Stromal cell of bone marrow (primary cell): ENCODE measurements around the gene SLC24A3.

Experiments used
- DNase-seq: peaks from one replicate; pipeline ENCODE4 v3.0.0-alpha.2; 2012; ENCODE audit warnings: low read depth

The SLC24A3 gene

GRCh38 chr20:19302714-19303113 lies 90.3 kb downstream of the SLC24A3 start:
- DNase-seq: no peak

DNA sequence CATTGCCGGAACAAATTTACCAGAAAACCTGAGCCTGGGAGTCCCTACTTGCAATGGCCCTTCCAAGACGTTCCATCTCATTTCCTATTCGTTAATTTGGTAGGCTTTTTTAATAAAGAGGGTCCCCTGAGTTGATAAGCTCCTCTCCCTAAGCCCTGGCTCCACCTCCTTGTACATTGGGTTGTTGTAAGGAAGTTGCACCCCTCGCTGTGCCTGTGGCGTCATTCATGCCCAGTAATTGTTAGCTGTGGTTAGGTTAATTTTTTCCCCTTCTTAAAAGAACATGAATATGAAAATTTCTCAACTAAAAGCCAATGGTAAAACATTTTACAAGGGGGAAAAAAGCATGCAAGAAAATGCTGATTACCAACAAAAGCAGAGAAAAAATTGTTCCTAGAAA lies 91.9 kb downstream of the SLC24A3 start:
- DNase-seq: no peak

DNA sequence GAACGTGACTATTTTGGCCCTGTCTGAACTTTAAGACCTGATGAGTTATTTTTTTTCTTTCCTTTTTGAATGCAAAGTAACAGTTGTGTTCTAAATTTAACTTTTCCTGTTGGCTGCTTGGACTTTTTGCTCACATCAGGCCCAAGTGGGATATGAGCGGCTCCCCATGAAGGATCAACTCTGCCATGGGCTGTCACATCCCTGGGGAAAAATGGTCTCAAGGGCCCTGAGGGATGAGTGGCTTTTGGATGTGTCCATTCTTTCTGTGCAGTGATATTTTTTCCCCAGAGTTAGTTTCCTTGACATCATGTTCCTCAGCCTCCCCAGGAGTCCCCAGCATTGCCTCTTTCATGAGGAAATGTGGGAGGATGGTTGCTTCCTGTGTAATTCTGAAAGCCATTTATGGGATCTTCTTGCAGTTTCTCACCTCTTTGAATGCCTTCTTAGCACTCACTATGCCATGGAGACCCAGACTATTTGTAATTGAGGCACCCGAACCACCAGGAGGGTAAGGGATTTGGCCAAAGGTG lies 92.5 kb downstream of the SLC24A3 start:
- no peak for DNase-seq

DNA sequence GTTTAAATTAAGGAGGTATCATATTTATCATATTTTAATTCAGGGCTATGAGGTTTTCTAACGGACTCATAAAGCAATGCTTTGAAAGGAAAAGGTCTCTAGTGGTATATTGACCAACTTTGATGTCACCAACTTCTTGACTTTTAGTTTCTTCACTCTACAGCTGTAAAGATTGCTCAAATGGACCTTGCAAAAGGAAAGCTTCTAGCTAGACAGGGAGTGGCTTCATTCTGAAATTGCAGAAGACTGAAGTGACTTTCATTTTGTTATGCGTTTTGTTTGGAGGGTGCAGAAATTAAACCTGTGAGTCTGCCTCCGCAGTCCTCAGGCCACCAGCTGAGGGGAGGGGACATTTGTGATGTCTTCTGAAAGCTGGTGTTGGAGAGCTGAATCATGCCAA lies 95.7 kb downstream of the SLC24A3 start:
- DNase-seq: no peak

- no peak for DNase-seq
These were observed 98.1 kb downstream of the SLC24A3 start for GRCh38 chr20:19310541-19310940.

DNA sequence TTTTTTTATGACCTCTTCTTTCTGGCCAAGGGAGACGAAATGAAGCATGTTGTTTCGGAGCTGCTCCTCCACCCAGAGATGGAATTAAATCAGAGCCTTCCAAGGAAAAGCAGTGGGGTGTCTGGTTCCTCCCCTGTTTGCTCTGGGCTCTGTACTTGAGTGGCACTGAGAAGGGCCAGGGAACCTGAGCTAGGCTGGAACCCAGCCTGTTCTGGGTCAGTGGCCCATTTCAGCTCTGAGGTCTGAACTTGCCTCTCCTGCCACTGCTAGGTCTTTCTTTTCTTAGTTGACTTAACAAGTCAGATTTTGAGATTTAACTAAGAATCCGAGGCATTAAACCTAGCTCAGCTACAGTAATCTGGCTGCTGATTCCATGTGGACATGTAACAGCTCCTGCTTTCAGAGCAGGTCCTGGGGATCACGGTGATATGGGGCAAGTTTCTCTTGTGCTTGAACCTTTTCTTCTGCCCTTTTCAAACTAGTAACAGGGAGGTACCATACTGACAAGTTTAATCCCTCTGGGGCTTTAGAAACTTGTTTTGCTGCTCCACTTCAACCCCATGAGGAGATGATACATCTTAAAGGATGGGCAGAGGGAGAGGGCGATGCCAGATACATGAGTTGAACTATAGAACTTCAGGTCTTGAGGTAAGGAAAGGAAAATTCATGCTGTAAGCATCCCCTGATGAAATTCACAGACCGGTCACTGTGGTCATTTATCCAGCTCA lies 101.1 kb downstream of the SLC24A3 start:
- no peak for DNase-seq

GRCh38 chr20:19314621-19315020 lies 102.2 kb downstream of the SLC24A3 start:
- no peak for DNase-seq

DNA sequence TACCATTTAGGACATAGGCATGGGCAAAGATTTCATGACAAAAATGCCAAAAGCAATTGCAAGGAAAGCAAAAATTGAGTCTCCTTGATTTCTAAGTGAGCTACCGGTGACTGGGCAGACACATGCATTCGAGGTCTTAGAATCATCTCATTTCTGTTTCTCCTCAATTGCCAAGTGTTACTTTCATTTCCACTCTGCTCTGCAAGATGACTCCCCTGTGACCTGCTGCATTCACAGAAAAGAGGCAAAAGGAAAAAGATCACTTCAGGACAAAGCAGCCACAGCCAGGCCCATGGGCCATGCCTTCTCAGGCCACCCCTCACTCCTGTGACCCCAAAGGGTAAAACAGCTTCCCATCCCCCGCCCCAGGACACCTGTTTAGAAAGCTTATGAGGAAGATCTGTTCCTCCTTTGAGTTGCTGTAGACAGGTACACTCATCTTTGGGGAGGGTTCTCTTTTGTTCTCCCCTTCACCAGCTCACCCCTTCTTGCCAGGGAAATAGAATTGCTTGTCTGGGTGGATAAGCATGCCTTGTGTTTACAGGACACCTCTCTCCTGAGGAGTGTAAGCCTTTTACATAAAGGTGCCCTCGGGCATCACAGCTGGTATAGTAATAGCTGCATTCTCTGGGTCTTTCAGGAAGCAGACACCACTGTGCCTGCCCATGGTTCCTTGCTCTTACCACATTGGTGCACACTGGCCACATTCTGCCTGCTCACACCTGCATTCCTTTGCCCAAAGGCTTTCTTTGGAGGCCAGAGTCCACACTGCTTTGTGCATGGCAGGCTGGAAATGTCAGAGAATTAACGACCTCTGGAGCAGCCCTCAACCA lies 105.0 kb downstream of the SLC24A3 start:
- no peak for DNase-seq

GRCh38 chr20:19318610-19319009 lies 106.2 kb downstream of the SLC24A3 start:
- DNase-seq: no peak

DNA sequence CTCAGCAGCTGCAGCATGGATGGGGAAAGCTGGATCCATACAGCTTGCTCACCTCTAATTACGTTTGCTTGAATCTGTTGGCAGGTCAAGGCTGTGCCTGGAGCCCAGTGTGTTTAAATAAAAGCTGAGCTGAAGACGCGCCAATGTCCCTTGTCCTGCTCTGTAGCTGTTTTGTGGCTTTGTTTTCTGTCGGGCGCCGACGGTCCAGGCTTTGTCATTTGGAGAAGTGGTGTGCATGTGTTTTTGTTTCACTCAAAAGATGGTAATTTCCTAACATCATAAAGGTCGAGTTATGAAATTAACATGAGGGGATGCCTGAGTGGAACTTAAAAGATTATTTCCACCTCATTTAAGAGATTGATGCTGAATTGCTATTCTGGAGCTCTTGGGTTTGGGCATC lies 107.6 kb downstream of the SLC24A3 start:
- DNase-seq: no peak

GRCh38 chr20:19321176-19321575 lies 108.7 kb downstream of the SLC24A3 start:
- DNase-seq: no peak

DNA sequence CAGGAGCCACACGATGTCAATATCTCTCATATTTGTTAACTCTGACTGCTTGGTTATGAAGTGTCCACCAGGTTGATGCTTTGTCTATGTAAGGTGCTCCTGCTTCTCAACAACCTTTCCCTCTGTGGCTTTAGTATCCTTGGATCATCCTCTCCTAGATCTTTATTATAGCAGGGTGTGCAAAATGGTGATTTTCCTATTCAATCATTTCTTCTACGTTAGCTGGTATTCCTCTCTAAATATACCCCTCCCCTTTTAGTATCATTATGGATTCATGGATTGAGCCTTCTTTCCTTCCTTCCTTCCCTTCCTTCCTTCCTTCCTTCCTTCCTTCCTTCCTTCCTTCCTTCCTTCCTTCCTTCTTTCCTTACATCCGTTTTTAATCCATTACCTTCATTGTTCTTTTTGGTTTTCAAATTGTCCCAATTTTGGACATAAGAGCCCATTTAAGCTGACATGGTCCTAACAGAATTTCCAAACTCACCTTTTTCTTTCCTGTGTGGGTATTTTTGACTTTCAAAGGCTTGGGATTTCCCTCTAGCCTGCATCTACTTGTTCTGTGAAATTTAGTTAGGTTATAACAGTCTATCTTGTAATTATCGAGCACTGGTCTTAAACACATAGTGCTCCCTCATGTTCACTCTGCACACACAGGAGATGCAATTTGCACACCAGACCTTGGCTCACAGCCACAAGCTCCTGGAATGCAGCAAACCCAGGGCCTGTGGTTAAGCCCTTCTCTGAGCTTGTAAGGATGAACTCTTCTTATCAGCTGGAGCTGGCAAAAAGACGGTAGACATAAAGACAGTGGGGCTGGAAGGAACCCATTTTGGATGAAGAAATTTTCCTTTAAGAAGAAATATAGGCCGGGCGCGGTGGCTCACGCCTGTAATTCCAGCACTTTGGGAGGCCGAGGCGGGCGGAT lies 109.9 kb downstream of the SLC24A3 start:
- DNase-seq: no peak

DNA sequence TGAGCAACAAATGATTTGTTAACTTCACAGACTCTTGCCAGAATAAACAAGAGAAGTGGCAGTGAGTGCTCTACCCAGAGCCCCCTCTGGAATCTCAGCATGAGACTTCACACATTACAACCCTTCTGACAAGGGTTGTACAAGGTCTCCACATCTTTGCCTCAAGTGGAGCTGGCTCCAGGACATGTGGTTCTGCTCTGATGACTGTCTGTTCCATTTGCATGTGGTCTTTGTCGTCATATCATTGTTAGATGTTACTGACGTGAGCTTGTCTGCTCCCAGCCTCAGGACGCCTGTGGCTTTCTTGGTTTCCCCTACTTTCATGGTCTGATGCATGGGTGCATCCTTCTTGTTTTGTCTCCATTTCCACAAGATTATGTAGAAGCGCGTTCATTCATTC lies 115.0 kb downstream of the SLC24A3 start:
- no peak for DNase-seq

GRCh38 chr20:19328676-19329075 lies 116.2 kb downstream of the SLC24A3 start:
- DNase-seq: no peak

GRCh38 chr20:19330038-19330437 lies 117.6 kb downstream of the SLC24A3 start:
- no peak for DNase-seq

DNA sequence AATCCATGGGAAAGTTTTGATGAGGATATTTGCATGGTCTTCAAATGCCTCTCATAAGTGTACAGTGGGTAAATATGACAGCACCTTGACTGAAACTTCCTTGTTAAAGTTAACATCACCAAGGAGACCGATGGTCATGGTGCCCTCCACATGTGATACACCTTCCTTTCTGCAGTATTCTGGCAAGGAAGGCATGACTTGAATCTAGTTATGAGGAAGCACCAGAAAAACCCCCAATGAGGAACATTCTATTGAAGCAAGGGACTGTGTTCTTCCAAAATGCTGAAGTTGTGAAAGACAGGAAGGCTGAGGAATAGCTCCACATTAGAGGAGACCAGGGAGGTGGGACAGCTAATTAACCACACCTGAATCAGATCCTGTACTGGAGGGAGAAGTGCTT lies 118.3 kb downstream of the SLC24A3 start:
- no peak for DNase-seq

GRCh38 chr20:19333563-19333962 lies 121.1 kb downstream of the SLC24A3 start:
- DNase-seq: no peak

GRCh38 chr20:19335341-19335740 lies 122.9 kb downstream of the SLC24A3 start:
- no peak for DNase-seq

DNA sequence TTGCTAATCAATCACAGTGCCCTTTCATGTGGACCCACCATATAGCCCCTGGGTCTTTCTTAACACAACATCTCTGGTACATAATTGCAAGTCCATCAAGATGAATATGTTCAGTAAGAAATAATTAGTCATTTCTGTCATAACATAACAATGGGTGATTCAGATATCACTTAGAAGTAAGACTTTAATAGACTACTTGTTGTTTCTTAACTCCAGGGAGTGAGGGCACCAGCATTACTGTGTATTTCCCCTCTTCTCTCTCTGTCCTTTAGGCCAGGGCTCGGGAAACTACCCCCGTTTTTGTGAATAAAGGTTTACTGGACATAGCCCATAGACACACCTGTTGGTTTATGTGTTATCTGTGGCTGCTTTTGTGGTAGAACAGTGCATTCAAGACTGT lies 123.5 kb downstream of the SLC24A3 start:
- no peak for DNase-seq

GRCh38 chr20:19336631-19337030 lies 124.2 kb downstream of the SLC24A3 start:
- no peak for DNase-seq

- no peak for DNase-seq
These were observed 125.9 kb downstream of the SLC24A3 start for GRCh38 chr20:19338380-19338779.

DNA sequence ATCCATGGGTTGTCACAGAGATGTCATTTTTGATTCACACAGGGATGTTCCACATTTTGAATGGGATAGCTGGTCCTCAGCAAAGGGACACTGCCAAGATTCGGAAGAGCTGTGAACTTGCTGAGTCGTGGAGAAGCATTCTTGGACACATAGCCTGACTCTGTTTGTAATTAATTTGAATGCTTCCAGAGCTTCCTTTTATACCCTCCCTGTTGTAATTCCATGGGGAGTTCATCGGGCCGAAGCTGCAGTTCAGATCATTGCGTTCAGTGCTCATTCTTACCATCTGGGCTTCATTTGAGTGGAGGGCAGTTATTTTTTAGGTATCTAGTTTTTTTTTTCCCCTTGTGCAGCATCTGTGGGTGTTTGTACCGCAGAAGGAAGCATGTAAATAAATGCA lies 126.5 kb downstream of the SLC24A3 start:
- no peak for DNase-seq
